ENCODE measurements around the gene CCDC88C. TPM values are rescaled to one million over a fixed set of nuclear protein-coding genes. Genes with fewer than 3 reads are reported as not detected.

The CCDC88C gene
- total and polyA plus RNA-seq, 12 donors = 1.5 to 6.5 (median 3.4) TPM

DNA sequence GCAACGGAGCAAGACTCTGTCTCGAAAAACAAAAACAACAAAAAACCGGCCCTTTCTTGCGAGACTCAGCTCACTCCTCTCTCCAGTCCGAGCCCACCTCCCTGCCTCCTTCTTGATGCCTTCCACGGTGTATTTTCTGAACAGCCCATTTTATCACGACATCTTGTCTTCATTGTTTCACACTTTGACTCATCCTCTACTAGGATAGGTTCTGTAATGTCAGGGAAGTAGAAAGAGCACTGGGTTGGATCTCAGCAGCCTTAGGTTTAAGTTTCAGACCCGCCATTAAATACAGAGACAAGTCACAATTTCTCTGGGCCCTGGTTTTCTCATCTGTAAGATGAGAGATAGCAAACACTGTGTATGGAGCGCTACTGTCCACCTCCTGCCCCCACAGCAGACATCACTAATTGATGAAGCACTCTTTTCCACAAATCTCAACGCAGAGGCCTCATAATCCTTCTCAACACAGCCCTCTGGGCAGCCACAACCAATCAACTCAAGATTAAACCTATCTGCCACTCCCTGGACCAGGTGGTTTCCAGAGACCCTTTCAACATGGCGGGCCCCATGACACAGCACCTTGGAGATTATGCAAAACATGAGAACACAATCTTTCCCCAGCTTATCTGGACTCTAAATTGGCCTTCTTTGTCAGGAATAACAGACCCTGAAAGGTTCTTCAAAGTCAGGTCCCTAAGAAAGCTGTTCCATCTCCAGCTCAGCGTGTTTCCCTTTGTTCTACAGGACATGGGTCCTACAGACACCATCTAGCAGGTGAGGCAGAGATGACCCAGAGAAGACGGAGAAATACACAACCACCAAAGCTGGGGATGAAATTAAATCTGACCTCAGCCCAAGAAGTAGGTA is 35.6 kb downstream of the CCDC88C start:
- intact Hi-C loops (cut with DNase I) = no loop called here
- WGBS, 4 donors = 90 to 97% (median 95%) methylated on average over 13 of the region's 13 CpGs

DNA sequence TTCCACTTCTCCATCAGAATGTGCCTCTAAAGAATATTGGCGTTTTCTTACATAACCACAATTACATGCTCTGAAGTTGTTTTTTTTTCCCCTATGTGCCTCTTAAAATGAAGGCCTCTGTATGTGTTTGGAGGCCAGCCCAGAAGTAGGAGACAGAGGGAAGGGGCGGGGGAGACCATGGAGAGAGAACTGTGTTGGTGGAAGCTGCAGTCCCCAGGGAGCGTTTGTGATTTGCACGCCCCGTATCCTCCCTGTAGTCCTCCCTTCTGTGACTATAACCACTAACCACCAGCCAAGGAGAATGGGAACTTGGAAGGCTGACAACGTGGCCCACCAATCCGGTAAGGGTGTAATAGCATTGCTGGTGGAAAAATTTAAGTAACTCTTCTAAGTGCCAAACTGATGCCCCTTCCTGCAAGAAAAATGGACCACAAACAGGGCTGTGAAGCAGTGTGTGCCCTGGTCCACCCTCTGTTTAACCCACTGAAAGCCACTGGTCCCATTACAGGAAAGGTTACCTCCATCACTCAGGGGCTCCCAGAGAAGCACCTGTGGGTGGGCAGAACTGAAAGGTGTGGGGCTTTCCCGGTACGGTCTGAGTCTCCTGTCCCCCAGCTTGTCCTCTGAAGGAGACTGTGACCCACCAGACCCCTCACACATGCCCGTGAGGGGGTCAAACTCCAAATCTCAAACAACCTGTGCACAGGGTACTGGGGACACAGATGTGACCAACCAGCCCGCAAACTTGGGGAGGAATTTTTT is 36.8 kb downstream of the CCDC88C start:
- Histone ChIP-seq H3K27me3 (no peaks in the 10 kb centered on the region), H3K4me1 (replicated peaks in 1 of 2) (peaks cover 0 to 12% of the 10 kb centered on the region in 2 donors), H3K36me3 (replicated peaks in 1 of 2) (no peaks in the 10 kb centered on the region), H3K9me3 (replicated peaks in 1 of 3) (no peaks in the 10 kb centered on the region), H3K27ac (no peak overlapping the region), H3K4me3 (no peak overlapping the region)
- DNase-seq = no peak
- 65 to 73% (median 66%) methylated on average over 10 to 11 of the region's 11 CpGs for WGBS, 4 donors
- TF ChIP-seq, protein P1, sequence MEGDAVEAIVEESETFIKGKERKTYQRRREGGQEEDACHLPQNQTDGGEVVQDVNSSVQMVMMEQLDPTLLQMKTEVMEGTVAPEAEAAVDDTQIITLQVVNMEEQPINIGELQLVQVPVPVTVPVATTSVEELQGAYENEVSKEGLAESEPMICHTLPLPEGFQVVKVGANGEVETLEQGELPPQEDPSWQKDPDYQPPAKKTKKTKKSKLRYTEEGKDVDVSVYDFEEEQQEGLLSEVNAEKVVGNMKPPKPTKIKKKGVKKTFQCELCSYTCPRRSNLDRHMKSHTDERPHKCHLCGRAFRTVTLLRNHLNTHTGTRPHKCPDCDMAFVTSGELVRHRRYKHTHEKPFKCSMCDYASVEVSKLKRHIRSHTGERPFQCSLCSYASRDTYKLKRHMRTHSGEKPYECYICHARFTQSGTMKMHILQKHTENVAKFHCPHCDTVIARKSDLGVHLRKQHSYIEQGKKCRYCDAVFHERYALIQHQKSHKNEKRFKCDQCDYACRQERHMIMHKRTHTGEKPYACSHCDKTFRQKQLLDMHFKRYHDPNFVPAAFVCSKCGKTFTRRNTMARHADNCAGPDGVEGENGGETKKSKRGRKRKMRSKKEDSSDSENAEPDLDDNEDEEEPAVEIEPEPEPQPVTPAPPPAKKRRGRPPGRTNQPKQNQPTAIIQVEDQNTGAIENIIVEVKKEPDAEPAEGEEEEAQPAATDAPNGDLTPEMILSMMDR (IDR thresholded peaks at IDR 0.05) = no peak
- TF ChIP-seq POLR2A (IDR thresholded peaks at IDR 0.05) = no peak
- intact Hi-C loops (cut with DNase I) = no loop called here

More for the DNA sequence above, 35.6 kb downstream of the CCDC88C start:
- no peak overlapping the region for H3K4me3 ChIP-seq
- DNase-seq = no peak
- H3K27ac ChIP-seq = no peak overlapping the region
- H3K27me3 ChIP-seq = no peaks in the 10 kb centered on the region
- peaks cover 0 to 12% of the 10 kb centered on the region in 2 donors for H3K4me1 ChIP-seq (replicated peaks in 1 of 2)
- TF ChIP-seq, protein P1 (IDR thresholded peaks at IDR 0.05) = no peak
- TF ChIP-seq POLR2A (IDR thresholded peaks at IDR 0.05) = no peak
- no peaks in the 10 kb centered on the region for H3K36me3 ChIP-seq (replicated peaks in 1 of 2)
- no peaks in the 10 kb centered on the region for H3K9me3 ChIP-seq (replicated peaks in 1 of 3)

GRCh38 chr14:91380123-91380522 is 37.5 kb downstream of the CCDC88C start:
- no peak overlapping the region for H3K4me3 ChIP-seq
- DNase-seq = no peak
- no peaks in the 10 kb centered on the region for H3K9me3 ChIP-seq (replicated peaks in 1 of 3)
- no peak overlapping the region for H3K27ac ChIP-seq
- H3K4me1 ChIP-seq (replicated peaks in 1 of 2) = peaks cover 0 to 12% of the 10 kb centered on the region in 2 donors
- no peaks in the 10 kb centered on the region for H3K36me3 ChIP-seq (replicated peaks in 1 of 2)
- no peaks in the 10 kb centered on the region for H3K27me3 ChIP-seq
- WGBS, 4 donors = 92 to 96% (median 95%) methylated on average over 5 of the region's 5 CpGs
- intact Hi-C loops (cut with DNase I) = no loop called here
- no peak for TF ChIP-seq POLR2A (IDR thresholded peaks at IDR 0.05)
- TF ChIP-seq, protein P1 (IDR thresholded peaks at IDR 0.05) = no peak

GRCh38 chr14:91379579-91379932 is 38.1 kb downstream of the CCDC88C start:
- Histone ChIP-seq H3K27ac (no peak overlapping the region), H3K36me3 (replicated peaks in 1 of 2) (no peaks in the 10 kb centered on the region), H3K27me3 (no peaks in the 10 kb centered on the region), H3K9me3 (replicated peaks in 1 of 3) (no peaks in the 10 kb centered on the region), H3K4me1 (replicated peaks in 1 of 2) (peaks cover 0 to 12% of the 10 kb centered on the region in 2 donors), H3K4me3 (no peak overlapping the region)
- 91 to 95% (median 92%) methylated on average over 12 to 13 of the region's 13 CpGs for WGBS, 4 donors
- DNase-seq = no peak
- intact Hi-C loops (cut with DNase I) = no loop called here
- no peak for TF ChIP-seq POLR2A (IDR thresholded peaks at IDR 0.05)
- TF ChIP-seq, protein P1 (IDR thresholded peaks at IDR 0.05) = no peak
